GM19324 (cell line): Measurements from ENCODE around the gene MUTYH.
"Not testable (repeated sequence)": the region's sequence is repeated elsewhere in the genome, so short reads cannot be mapped to it uniquely, and the experiment has no call there.

Experiments used
- ATAC-seq: cut with Tn5 transposase; IDR thresholded peaks from one replicate; pipeline ENCODE4 v1.9.1; 2021; ENCODE audit warnings: mild to moderate bottlenecking, moderate library complexity; ENCODE audit not compliant: unreplicated experiment, low FRiP score

Gene MUTYH

GRCh38 chr1:45325851-45326506 is 14.3 kb downstream of the MUTYH start:
- no peak for ATAC-seq

GRCh38 chr1:45322486-45323040 is 17.7 kb downstream of the MUTYH start:
- ATAC-seq, result no peak

- ATAC-seq, result no peak
These were observed 18.8 kb downstream of the MUTYH start for GRCh38 chr1:45321444-45321843.

- no peak for ATAC-seq
These were observed 20.5 kb downstream of the MUTYH start for GRCh38 chr1:45319761-45320160.

- no peak for ATAC-seq
These were observed 23.1 kb downstream of the MUTYH start for GRCh38 chr1:45317166-45317565.

- ATAC-seq, result no peak
These were observed 26.0 kb downstream of the MUTYH start for GRCh38 chr1:45314266-45314665.

GRCh38 chr1:45306905-45307304 is 33.3 kb downstream of the MUTYH start:
- ATAC-seq, result no peak

GRCh38 chr1:45306319-45306718 is 33.9 kb downstream of the MUTYH start:
- no peak for ATAC-seq

- ATAC-seq, result no peak
These were observed 35.0 kb downstream of the MUTYH start for GRCh38 chr1:45305231-45305630.

- peak; percentile 7 for ATAC-seq
These were observed 35.7 kb downstream of the MUTYH start for GRCh38 chr1:45304311-45305081.

- peak; percentile 83 for ATAC-seq
These were observed 36.5 kb downstream of the MUTYH start for GRCh38 chr1:45303520-45304310.

- no peak for ATAC-seq
These were observed 37.6 kb downstream of the MUTYH start for GRCh38 chr1:45302505-45303150.

GRCh38 chr1:45300669-45300997 is 39.6 kb downstream of the MUTYH start:
- ATAC-seq, result no peak

GRCh38 chr1:45299981-45300668 is 40.1 kb downstream of the MUTYH start:
- no peak for ATAC-seq

- ATAC-seq, result no peak
These were observed 40.9 kb downstream of the MUTYH start for GRCh38 chr1:45299296-45299695.

GRCh38 chr1:45297666-45298356 is 42.4 kb downstream of the MUTYH start:
- no peak for ATAC-seq

- ATAC-seq, result no peak
These were observed 48.5 kb downstream of the MUTYH start for GRCh38 chr1:45291716-45292115.

GRCh38 chr1:45291002-45291401 is 49.2 kb downstream of the MUTYH start:
- ATAC-seq, result not testable (repeated sequence)

- ATAC-seq, result not testable (repeated sequence)
These were observed 53.7 kb downstream of the MUTYH start for GRCh38 chr1:45286521-45286920.
